Endodermal cell (in vitro differentiated cells): Measurements from ENCODE around the gene SMURF1. TPM values are rescaled to one million over a fixed set of nuclear protein-coding genes. Genes with fewer than 3 reads are reported as not detected.

Source experiments
- DNase-seq: peaks from one replicate; pipeline ENCODE4 v3.0.0-alpha.2; 2017
- H3K27ac ChIP-seq: 2 replicates; pipeline ENCODE4 v1.5.1; 2013; ENCODE audit warnings: mild to moderate bottlenecking, low read depth, low read length, moderate library complexity
- H3K27me3 ChIP-seq: 2 replicates; pipeline ENCODE4 v1.6.1; 2013; ENCODE audit warnings: mild to moderate bottlenecking, low read length, moderate library complexity; ENCODE audit not compliant: insufficient read depth, control insufficient read depth, poor library complexity, severe bottlenecking
- H3K36me3 ChIP-seq: 2 replicates; pipeline ENCODE4 v1.7.0; 2013; ENCODE audit warnings: mild to moderate bottlenecking, low read length, moderate library complexity; ENCODE audit not compliant: control insufficient read depth, insufficient read depth
- H3K4me1 ChIP-seq: one replicate; pipeline ENCODE4 v1.7.0; 2013; ENCODE audit warnings: low read length; ENCODE audit not compliant: control insufficient read depth, insufficient read depth
- H3K4me3 ChIP-seq: 2 replicates; pipeline ENCODE4 v1.5.1; 2013; ENCODE audit warnings: mild to moderate bottlenecking, low read length, moderate library complexity
- H3K9ac ChIP-seq: 2 replicates; pipeline ENCODE4 v1.6.1; 2013; ENCODE audit warnings: mild to moderate bottlenecking, low read length, moderate library complexity; ENCODE audit not compliant: poor library complexity, severe bottlenecking; ENCODE audit errors: extremely low read depth
- H3K9me3 ChIP-seq: 2 replicates; pipeline ENCODE4 v1.6.1; 2013; ENCODE audit warnings: mild to moderate bottlenecking, low read length, moderate library complexity; ENCODE audit not compliant: control insufficient read depth
- H3K27ac Mint-ChIP-seq: 2 replicates; pipeline ENCODE4 v1.8.0; 2020; ENCODE audit warnings: mixed read lengths
- H3K27me3 Mint-ChIP-seq: 2 replicates; pipeline ENCODE4 v1.8.0; 2021; ENCODE audit warnings: mild to moderate bottlenecking, mixed read lengths; ENCODE audit not compliant: insufficient read depth
- H3K36me3 Mint-ChIP-seq: 2 replicates; pipeline ENCODE4 v1.8.0; 2020; ENCODE audit warnings: low read depth, mixed read lengths
- H3K4me1 Mint-ChIP-seq: 2 replicates; pipeline ENCODE4 v1.8.0; 2020; ENCODE audit warnings: mixed read lengths
- H3K4me3 Mint-ChIP-seq: 2 replicates; pipeline ENCODE4 v1.8.0; 2020; ENCODE audit warnings: mild to moderate bottlenecking, moderate library complexity, mixed read lengths
- H3K9me3 Mint-ChIP-seq: 2 replicates; pipeline ENCODE4 v1.8.0; 2020; ENCODE audit warnings: mild to moderate bottlenecking, mixed read lengths
- CTCF ChIP-seq: fragments of 200-600 bp; sonication (generic); conservative IDR thresholded peaks from 2 replicates; pipeline ENCODE4 v1.5.0; 2021; ENCODE audit warnings: antibody characterized with exemption, mild to moderate bottlenecking
- WGBS, 2 experiments: methylation state at CpG; one replicate each; pipeline versions ENCODE4 v1.1.5 to v1.1.7; 2013; ENCODE audit warnings: missing lambda C conversion rate in 2 of 2, mixed read lengths in 1 of 2; ENCODE audit not compliant: insufficient coverage in 1 of 2, insufficient read length in 1 of 2; 5-methylcytosine and 5-hydroxymethylcytosine counted together
- total RNA-seq, 2 donors: library from RNA; stranded (reverse); fragmentation: NEBNext Ultra II Directional in 1 of 2; extraction: Animal tissue kit (Norgen Biotek cat#: 25700) in 1 of 2; gene quantifications; 2 replicates in 1 of 2; 3 replicates in 1 of 2; pipeline ENCODE4 v1.2.1, GENCODE V29; 2021

Gene SMURF1
- total RNA-seq, 2 donors from 2014 or later, result 31.6 to 38.1 TPM

GRCh38 chr7:99002148-99002826 lies 141.6 kb downstream of the SMURF1 start:
- Histone ChIP-seq H3K27ac (no peak overlapping the region), H3K9me3 (no peaks in the 10 kb centered on the region), H3K4me3 (no peak overlapping the region), H3K36me3 (peaks cover 81% of the 10 kb centered on the region), H3K4me1 (no peaks in the 10 kb centered on the region), H3K9ac (no peak overlapping the region), H3K27me3 (no peaks in the 10 kb centered on the region)
- Mint-ChIP-seq H3K36me3 (peaks cover 71% of the 10 kb centered on the region), H3K27ac (no peak overlapping the region), H3K27me3 (no peaks in the 10 kb centered on the region), H3K9me3 (no peaks in the 10 kb centered on the region), H3K4me3 (no peak overlapping the region), H3K4me1 (no peaks in the 10 kb centered on the region)
- DNase-seq, result no peak
- 90 to 91% methylated on average over 11 to 12 of the region's 12 CpGs for WGBS, 2 experiments
- TF ChIP-seq CTCF, result no peak

GRCh38 chr7:99001482-99002147 lies 142.3 kb downstream of the SMURF1 start:
- Mint-ChIP-seq H3K9me3 (no peaks in the 10 kb centered on the region), H3K4me3 (no peak overlapping the region), H3K27ac (no peak overlapping the region), H3K4me1 (no peaks in the 10 kb centered on the region), H3K27me3 (no peaks in the 10 kb centered on the region), H3K36me3 (peaks cover 66% of the 10 kb centered on the region)
- H3K4me1 ChIP-seq, result no peaks in the 10 kb centered on the region
- 89 to 100% methylated on average over 6 to 10 of the region's 10 CpGs for WGBS, 2 experiments
- no peak overlapping the region for H3K9ac ChIP-seq
- H3K27ac ChIP-seq, result no peak overlapping the region
- H3K27me3 ChIP-seq, result no peaks in the 10 kb centered on the region
- peaks cover 79% of the 10 kb centered on the region for H3K36me3 ChIP-seq
- H3K4me3 ChIP-seq, result no peak overlapping the region
- DNase-seq, result no peak
- H3K9me3 ChIP-seq, result no peaks in the 10 kb centered on the region
- TF ChIP-seq CTCF, result no peak

GRCh38 chr7:99000904-99001465 lies 142.9 kb downstream of the SMURF1 start:
- Mint-ChIP-seq H3K36me3 (peaks cover 65% of the 10 kb centered on the region), H3K4me3 (no peak overlapping the region), H3K9me3 (no peaks in the 10 kb centered on the region), H3K27me3 (no peaks in the 10 kb centered on the region), H3K4me1 (no peaks in the 10 kb centered on the region), H3K27ac (no peak overlapping the region)
- WGBS, 2 experiments, result 96 to 99% methylated on average over 11 to 14 of the region's 14 CpGs
- no peak for TF ChIP-seq CTCF
- DNase-seq, result peak; percentile 31
- Histone ChIP-seq H3K9ac (no peak overlapping the region), H3K27me3 (no peaks in the 10 kb centered on the region), H3K27ac (no peak overlapping the region), H3K9me3 (no peaks in the 10 kb centered on the region), H3K4me3 (no peak overlapping the region), H3K4me1 (no peaks in the 10 kb centered on the region), H3K36me3 (peaks cover 78% of the 10 kb centered on the region)
